K562 (cell line): ENCODE measurements around the gene ZDHHC5. TPM values are rescaled to one million over a fixed set of nuclear protein-coding genes. Genes with fewer than 3 reads are reported as not detected.
A peak's percentile ranks its signal among the peaks of the same experiment; 100 is the strongest.

Experiments used
- ARID1B ChIP-seq: fragments of 450-650 bp; IDR thresholded peaks from 2 replicates; pipeline ENCODE4 v1.6.1; 2016; ENCODE audit warnings: antibody characterized with exemption, mild to moderate bottlenecking, inconsistent platforms
- FOXK2 ChIP-seq, 2 experiments: fragments of 450-650 bp; IDR thresholded peaks in 1 of 2; conservative IDR thresholded peaks in 1 of 2; 2 replicates each; pipeline ENCODE4 v1.6.1; 2016; ENCODE audit warnings: low read depth in 2 of 2, mild to moderate bottlenecking in 1 of 2
- FOXM1 ChIP-seq, 2 experiments: fragments of 450-650 bp in 1 of 2; sonication (generic) in 1 of 2; formaldehyde crosslinking in 1 of 2; IDR thresholded peaks; 2 replicates each; pipeline versions ENCODE4 v1.6.1 to v1.9.0; 2017 to 2022; ENCODE audit warnings: low read depth in 2 of 2, mild to moderate bottlenecking in 2 of 2, missing genetic modification reagents in 1 of 2, moderate library complexity in 1 of 2
- HDAC2 ChIP-seq: fragments of 450-650 bp; IDR thresholded peaks from 2 replicates; pipeline ENCODE4 v1.6.1; 2016; ENCODE audit warnings: mild to moderate bottlenecking
- KDM2B ChIP-seq: fragments of 250-450 bp; sonication (Bioruptor Pico); IDR thresholded peaks from 2 replicates; pipeline ENCODE4 v1.8.0; 2021; ENCODE audit warnings: mild to moderate bottlenecking, moderate library complexity
- MAFG ChIP-seq: fragments of 450-650 bp; conservative IDR thresholded peaks from 2 replicates; pipeline ENCODE4 v1.6.1; 2016; ENCODE audit warnings: missing genetic modification characterization, missing compliant biosample characterization
- MTA2 ChIP-seq: fragments of 450-650 bp; IDR thresholded peaks from 2 replicates; pipeline ENCODE4 v1.6.1; 2016; ENCODE audit warnings: low read depth
- NR2F6 ChIP-seq: fragments of 450-650 bp; formaldehyde crosslinking; IDR thresholded peaks from 2 replicates; pipeline ENCODE4 v1.4.0; 2020; ENCODE audit warnings: mild to moderate bottlenecking
- POU5F1 ChIP-seq: fragments of 150-350 bp; IDR thresholded peaks from 2 replicates; pipeline ENCODE4 v1.6.1; 2014; ENCODE audit warnings: borderline replicate concordance, low read length, low read depth, mild to moderate bottlenecking; ENCODE audit not compliant: partially characterized antibody
- RAD51 ChIP-seq: fragments of 450-650 bp; IDR thresholded peaks from 2 replicates; pipeline ENCODE4 v1.7.1; 2016; ENCODE audit warnings: low read depth, mild to moderate bottlenecking, borderline replicate concordance
- RFX1 ChIP-seq: fragments of 450-650 bp; IDR thresholded peaks from 2 replicates; pipeline ENCODE4 v1.6.1; 2016; ENCODE audit warnings: mild to moderate bottlenecking, moderate library complexity
- SREBF1 ChIP-seq: fragments of 150-350 bp; IDR thresholded peaks from 2 replicates; pipeline ENCODE4 v1.6.1; 2014; ENCODE audit warnings: antibody characterized with exemption, low read depth, low read length, borderline replicate concordance
- ZFX ChIP-seq: sonication (generic); formaldehyde crosslinking; IDR thresholded peaks from 2 replicates; pipeline ENCODE4 v1.8.0; 2022; ENCODE audit warnings: mild to moderate bottlenecking, missing genetic modification reagents, moderate library complexity
- ZNF140 ChIP-seq: fragments of 250-450 bp; sonication (Bioruptor Pico); IDR thresholded peaks from 2 replicates; pipeline ENCODE4 v1.8.0; 2021; ENCODE audit warnings: moderate library complexity, mild to moderate bottlenecking, inconsistent platforms
- ZNF143 ChIP-seq: sonication (generic); formaldehyde crosslinking; IDR thresholded peaks from 2 replicates; pipeline ENCODE4 v1.9.0; 2022; ENCODE audit warnings: mild to moderate bottlenecking, missing genetic modification reagents
- ZNF197 ChIP-seq: fragments of 200-800 bp; sonication (Bioruptor generic); IDR thresholded peaks from 2 replicates; pipeline ENCODE4 v1.6.1; 2016; ENCODE audit warnings: low read depth, missing genetic modification characterization, missing compliant biosample characterization
- ZNF644 ChIP-seq: fragments of 200-800 bp; sonication (Bioruptor generic); IDR thresholded peaks from 2 replicates; pipeline ENCODE4 v1.6.1; 2016; ENCODE audit warnings: low read depth, missing genetic modification characterization, missing compliant biosample characterization
- ZNF75A ChIP-seq: fragments of 450-650 bp; formaldehyde crosslinking; IDR thresholded peaks from 2 replicates; pipeline ENCODE4 v1.4.0; 2020; ENCODE audit warnings: mild to moderate bottlenecking
- ZSCAN29 ChIP-seq: fragments of 450-650 bp; IDR thresholded peaks from 2 replicates; pipeline ENCODE4 v1.6.1; 2017
- polyA plus RNA-seq, 8 experiments: library from polyadenylated mRNA; depleted of rRNA in 4 of 8; stranded (reverse) in 5 of 8; unstranded in 3 of 8; fragments of >200 nt; fragmentation: Nextera tagmentation in 2 of 8; fragmentation: Illumina TruSeq in 1 of 8; extraction: Ambion mirVana in 2 of 8; extraction: Trizol in 1 of 8; gene quantifications; 2 replicates each; pipeline versions ENCODE4 v1.2.1 to v1.2.3, GENCODE V29; 2011 to 2014; ENCODE audit warnings: inconsistent platforms in 1 of 8, missing spikeins in 1 of 8
- total RNA-seq, 7 experiments: library from RNA; depleted of rRNA in 6 of 7; stranded (reverse); fragments of >200 nt in 6 of 7; fragmentation: Illumina TruSeq in 2 of 7; extraction: Trizol in 2 of 7; gene quantifications; 2 replicates each; pipeline versions ENCODE4 v1.2.1 to v1.2.3, GENCODE V29; 2011 to 2021; ENCODE audit warnings: low replicate concordance in 1 of 7
- TF ChIP-seq, protein P1 (sequence below), 2 experiments: fragments of 150-350 bp in 1 of 2; IDR thresholded peaks; 2 replicates each; pipeline ENCODE4 v1.6.1; 2012 to 2016; ENCODE audit warnings: low read depth in 2 of 2, low read length in 2 of 2, mild to moderate bottlenecking in 1 of 2, moderate library complexity in 1 of 2
- TF ChIP-seq, protein P2 (sequence below): sonication (generic); formaldehyde crosslinking; IDR thresholded peaks from 2 replicates; pipeline ENCODE4 v1.8.0; 2023; ENCODE audit warnings: mild to moderate bottlenecking, missing genetic modification reagents
- TF ChIP-seq, protein P3 (sequence below), 2 experiments: IDR thresholded peaks; 2 replicates each; pipeline ENCODE4 v1.6.1; 2011; ENCODE audit warnings: borderline replicate concordance in 1 of 2, control low read depth in 1 of 2, low read depth in 1 of 2, low read length in 1 of 2, mild to moderate bottlenecking in 1 of 2, mixed read lengths in 1 of 2, moderate library complexity in 1 of 2; ENCODE audit not compliant: insufficient read depth in 1 of 2, insufficient read length in 1 of 2, poor library complexity in 1 of 2, severe bottlenecking in 1 of 2; ENCODE audit errors: extremely low read depth in 1 of 2

Gene ZDHHC5
- total and polyA plus RNA-seq, 9 of the 15 experiments (the other 6 are each of a cell fraction or from before 2014, with no cell fraction given) = 3.8 to 64.2 (median 35.9) TPM

DNA sequence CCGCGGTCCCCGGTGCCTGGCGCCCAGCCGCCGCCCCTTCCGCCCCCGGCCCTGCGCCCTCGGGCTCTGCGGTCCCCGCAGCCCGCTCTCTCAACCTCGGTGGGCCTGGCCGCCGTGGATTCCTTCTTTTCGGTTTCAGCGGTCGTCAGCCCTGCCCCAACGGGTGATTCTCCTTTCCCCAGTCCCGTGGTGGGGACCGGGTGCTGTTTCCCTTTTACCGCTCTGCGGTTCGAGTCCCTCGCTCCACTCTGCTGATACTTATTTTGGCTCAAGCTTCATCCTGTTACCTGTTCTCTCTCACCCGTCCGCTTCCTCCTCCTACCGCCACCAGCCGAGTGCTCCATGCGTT lies 494 bp downstream of the ZDHHC5 start (continued):
- TF ChIP-seq MAFG = no peak
- no peak for TF ChIP-seq RAD51
- no peak for TF ChIP-seq SREBF1
- TF ChIP-seq ZNF197 (CRISPR knock-in tag) = no peak
- TF ChIP-seq, protein P1, sequence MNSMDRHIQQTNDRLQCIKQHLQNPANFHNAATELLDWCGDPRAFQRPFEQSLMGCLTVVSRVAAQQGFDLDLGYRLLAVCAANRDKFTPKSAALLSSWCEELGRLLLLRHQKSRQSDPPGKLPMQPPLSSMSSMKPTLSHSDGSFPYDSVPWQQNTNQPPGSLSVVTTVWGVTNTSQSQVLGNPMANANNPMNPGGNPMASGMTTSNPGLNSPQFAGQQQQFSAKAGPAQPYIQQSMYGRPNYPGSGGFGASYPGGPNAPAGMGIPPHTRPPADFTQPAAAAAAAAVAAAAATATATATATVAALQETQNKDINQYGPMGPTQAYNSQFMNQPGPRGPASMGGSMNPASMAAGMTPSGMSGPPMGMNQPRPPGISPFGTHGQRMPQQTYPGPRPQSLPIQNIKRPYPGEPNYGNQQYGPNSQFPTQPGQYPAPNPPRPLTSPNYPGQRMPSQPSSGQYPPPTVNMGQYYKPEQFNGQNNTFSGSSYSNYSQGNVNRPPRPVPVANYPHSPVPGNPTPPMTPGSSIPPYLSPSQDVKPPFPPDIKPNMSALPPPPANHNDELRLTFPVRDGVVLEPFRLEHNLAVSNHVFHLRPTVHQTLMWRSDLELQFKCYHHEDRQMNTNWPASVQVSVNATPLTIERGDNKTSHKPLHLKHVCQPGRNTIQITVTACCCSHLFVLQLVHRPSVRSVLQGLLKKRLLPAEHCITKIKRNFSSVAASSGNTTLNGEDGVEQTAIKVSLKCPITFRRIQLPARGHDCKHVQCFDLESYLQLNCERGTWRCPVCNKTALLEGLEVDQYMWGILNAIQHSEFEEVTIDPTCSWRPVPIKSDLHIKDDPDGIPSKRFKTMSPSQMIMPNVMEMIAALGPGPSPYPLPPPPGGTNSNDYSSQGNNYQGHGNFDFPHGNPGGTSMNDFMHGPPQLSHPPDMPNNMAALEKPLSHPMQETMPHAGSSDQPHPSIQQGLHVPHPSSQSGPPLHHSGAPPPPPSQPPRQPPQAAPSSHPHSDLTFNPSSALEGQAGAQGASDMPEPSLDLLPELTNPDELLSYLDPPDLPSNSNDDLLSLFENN (IDR thresholded peaks at IDR 0.05; ENCODE audit: low read depth in 2 of 2, low read length in 2 of 2) = no peak
- TF ChIP-seq HDAC2 = no peak
- TF ChIP-seq, protein P2, sequence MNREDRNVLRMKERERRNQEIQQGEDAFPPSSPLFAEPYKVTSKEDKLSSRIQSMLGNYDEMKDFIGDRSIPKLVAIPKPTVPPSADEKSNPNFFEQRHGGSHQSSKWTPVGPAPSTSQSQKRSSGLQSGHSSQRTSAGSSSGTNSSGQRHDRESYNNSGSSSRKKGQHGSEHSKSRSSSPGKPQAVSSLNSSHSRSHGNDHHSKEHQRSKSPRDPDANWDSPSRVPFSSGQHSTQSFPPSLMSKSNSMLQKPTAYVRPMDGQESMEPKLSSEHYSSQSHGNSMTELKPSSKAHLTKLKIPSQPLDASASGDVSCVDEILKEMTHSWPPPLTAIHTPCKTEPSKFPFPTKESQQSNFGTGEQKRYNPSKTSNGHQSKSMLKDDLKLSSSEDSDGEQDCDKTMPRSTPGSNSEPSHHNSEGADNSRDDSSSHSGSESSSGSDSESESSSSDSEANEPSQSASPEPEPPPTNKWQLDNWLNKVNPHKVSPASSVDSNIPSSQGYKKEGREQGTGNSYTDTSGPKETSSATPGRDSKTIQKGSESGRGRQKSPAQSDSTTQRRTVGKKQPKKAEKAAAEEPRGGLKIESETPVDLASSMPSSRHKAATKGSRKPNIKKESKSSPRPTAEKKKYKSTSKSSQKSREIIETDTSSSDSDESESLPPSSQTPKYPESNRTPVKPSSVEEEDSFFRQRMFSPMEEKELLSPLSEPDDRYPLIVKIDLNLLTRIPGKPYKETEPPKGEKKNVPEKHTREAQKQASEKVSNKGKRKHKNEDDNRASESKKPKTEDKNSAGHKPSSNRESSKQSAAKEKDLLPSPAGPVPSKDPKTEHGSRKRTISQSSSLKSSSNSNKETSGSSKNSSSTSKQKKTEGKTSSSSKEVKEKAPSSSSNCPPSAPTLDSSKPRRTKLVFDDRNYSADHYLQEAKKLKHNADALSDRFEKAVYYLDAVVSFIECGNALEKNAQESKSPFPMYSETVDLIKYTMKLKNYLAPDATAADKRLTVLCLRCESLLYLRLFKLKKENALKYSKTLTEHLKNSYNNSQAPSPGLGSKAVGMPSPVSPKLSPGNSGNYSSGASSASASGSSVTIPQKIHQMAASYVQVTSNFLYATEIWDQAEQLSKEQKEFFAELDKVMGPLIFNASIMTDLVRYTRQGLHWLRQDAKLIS = peak; percentile 69; the same call in 1 of the 2 replicates
- TF ChIP-seq MTA2 = no peak
- TF ChIP-seq ZSCAN29 = no peak
- TF ChIP-seq ARID1B = no peak
- TF ChIP-seq RFX1 = no peak
- no peak for TF ChIP-seq KDM2B
- no peak for TF ChIP-seq FOXM1 (IDR thresholded peaks at IDR 0.05; ENCODE audit: low read depth)
- no peak for TF ChIP-seq FOXM1 (CRISPR knock-in tag; IDR thresholded peaks at IDR 0.05; ENCODE audit: low read depth)
- TF ChIP-seq FOXK2 (conservative IDR thresholded peaks at IDR 0.05 in 1 of 2, IDR thresholded peaks at IDR 0.05 in 1 of 2; ENCODE audit: low read depth in 2 of 2) = no peak
- TF ChIP-seq ZNF143 (CRISPR knock-in tag) = no peak
- TF ChIP-seq ZNF644 (tag) = no peak
- TF ChIP-seq NR2F6 (CRISPR knock-in tag) = no peak
- TF ChIP-seq POU5F1 = no peak
- TF ChIP-seq ZNF75A (CRISPR knock-in tag) = no peak
- TF ChIP-seq ZNF140 (CRISPR knock-in tag) = no peak
- TF ChIP-seq, protein P3, sequence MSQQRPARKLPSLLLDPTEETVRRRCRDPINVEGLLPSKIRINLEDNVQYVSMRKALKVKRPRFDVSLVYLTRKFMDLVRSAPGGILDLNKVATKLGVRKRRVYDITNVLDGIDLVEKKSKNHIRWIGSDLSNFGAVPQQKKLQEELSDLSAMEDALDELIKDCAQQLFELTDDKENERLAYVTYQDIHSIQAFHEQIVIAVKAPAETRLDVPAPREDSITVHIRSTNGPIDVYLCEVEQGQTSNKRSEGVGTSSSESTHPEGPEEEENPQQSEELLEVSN (IDR thresholded peaks at IDR 0.05; ENCODE audit: borderline replicate concordance in 1 of 2, extremely low read depth in 1 of 2, insufficient read depth in 1 of 2, insufficient read length in 1 of 2, low read depth in 1 of 2, low read length in 1 of 2, poor library complexity in 1 of 2, severe bottlenecking in 1 of 2) = no peak
- 0 out of 2 replicates have a peak, but pooled peaks have one; percentile 64 for TF ChIP-seq ZFX (CRISPR knock-in tag)
